CD4-positive, alpha-beta T cell treated with Interleukin-4 for 1 hour (primary cell): ENCODE measurements around the gene AMELX.

Source experiments
- DNase-seq, 2 donors: peaks; one replicate each; pipeline ENCODE4 v3.0.0-alpha.2; 2020 to 2022

Gene AMELX

GRCh38 chrX:11311706-11312105 lies 18.5 kb downstream of the AMELX start:
- DNase-seq, result no peak

- no peak for DNase-seq
Observed at GRCh38 chrX:11319806-11320520, 26.8 kb downstream of the AMELX start.

GRCh38 chrX:11321986-11322385 lies 28.8 kb downstream of the AMELX start:
- DNase-seq, result no peak

GRCh38 chrX:11328134-11328533 lies 34.9 kb downstream of the AMELX start:
- no peak for DNase-seq

- no peak for DNase-seq
Observed at GRCh38 chrX:11329021-11329420, 35.8 kb downstream of the AMELX start.

- DNase-seq, result no peak
Observed at GRCh38 chrX:11331788-11332187, 38.6 kb downstream of the AMELX start.

GRCh38 chrX:11334165-11334564 lies 41.0 kb downstream of the AMELX start:
- DNase-seq, result no peak

- DNase-seq, result no peak
Observed at GRCh38 chrX:11336201-11336600, 43.0 kb downstream of the AMELX start.

- no peak for DNase-seq
Observed at GRCh38 chrX:11337292-11338009, 44.2 kb downstream of the AMELX start.

GRCh38 chrX:11341274-11342201 lies 48.3 kb downstream of the AMELX start:
- peak; percentile 13 to 66 for DNase-seq

GRCh38 chrX:11342673-11343072 lies 49.5 kb downstream of the AMELX start:
- no peak for DNase-seq

GRCh38 chrX:11346121-11346682 lies 53.0 kb downstream of the AMELX start:
- no peak for DNase-seq

- no peak for DNase-seq
Observed at GRCh38 chrX:11347300-11347699, 54.1 kb downstream of the AMELX start.

- no peak for DNase-seq
Observed at GRCh38 chrX:11349020-11349419, 55.8 kb downstream of the AMELX start.

- no peak for DNase-seq
Observed at GRCh38 chrX:11349661-11350337, 56.6 kb downstream of the AMELX start.
